ENCODE results near the gene SND1.

The SND1 gene

GRCh38 chr7:128019288-128019687 lies 367.3 kb downstream of the SND1 start:
- H3K79me2 ChIP-seq (ENCODE audit: insufficient read depth, low read length) = no peaks in the 10 kb centered on the region
- TF ChIP-seq EZH2phosphoT487 (conservative IDR thresholded peaks at IDR 0.05; ENCODE audit: low read length) = no peak
- no peak for TF ChIP-seq CTCF (IDR thresholded peaks at IDR 0.05; ENCODE audit: insufficient read depth, low read length, poor library complexity, severe bottlenecking)
- H3K4me2 ChIP-seq (ENCODE audit: low read depth, low read length, poor library complexity, severe bottlenecking) = no peak overlapping the region
- no peak overlapping the region for H3K27ac ChIP-seq (ENCODE audit: low read depth, low read length)
- H3F3A ChIP-seq (ENCODE audit: insufficient read depth) = no peaks in the 10 kb centered on the region
- H3K27me3 ChIP-seq (ENCODE audit: low read length) = no peaks in the 10 kb centered on the region
- no peaks in the 10 kb centered on the region for H4K20me1 ChIP-seq (ENCODE audit: low read depth, low read length)
- H3K36me3 ChIP-seq (ENCODE audit: low read length) = no peaks in the 10 kb centered on the region
- no peak overlapping the region for H3K4me3 ChIP-seq (ENCODE audit: insufficient read depth, low read length, poor library complexity, severe bottlenecking)
- no peak overlapping the region for H2AFZ ChIP-seq (ENCODE audit: low read depth, low read length, severe bottlenecking)
- H3K9me3 ChIP-seq (ENCODE audit: insufficient read depth, low read length) = no peaks in the 10 kb centered on the region
- no peak overlapping the region for H3K9ac ChIP-seq (ENCODE audit: low read length)
- no peaks in the 10 kb centered on the region for H3K9me2 ChIP-seq (replicated peaks; ENCODE audit: insufficient read depth, low read length)

GRCh38 chr7:128020159-128020558 lies 368.2 kb downstream of the SND1 start:
- TF ChIP-seq EZH2phosphoT487 (conservative IDR thresholded peaks at IDR 0.05; ENCODE audit: low read length) (no peak), CTCF (IDR thresholded peaks at IDR 0.05; ENCODE audit: insufficient read depth, low read length, poor library complexity, severe bottlenecking) (peak; percentile 38)
- Histone ChIP-seq H3K79me2 (ENCODE audit: insufficient read depth, low read length) (no peaks in the 10 kb centered on the region), H3K27ac (ENCODE audit: low read depth, low read length) (no peak overlapping the region), H3K36me3 (ENCODE audit: low read length) (no peaks in the 10 kb centered on the region), H2AFZ (ENCODE audit: low read depth, low read length, severe bottlenecking) (no peak overlapping the region), H3K4me3 (ENCODE audit: insufficient read depth, low read length, poor library complexity, severe bottlenecking) (no peak overlapping the region), H3K27me3 (ENCODE audit: low read length) (no peaks in the 10 kb centered on the region), H3K9ac (ENCODE audit: low read length) (no peak overlapping the region), H3F3A (ENCODE audit: insufficient read depth) (no peaks in the 10 kb centered on the region), H3K9me3 (ENCODE audit: insufficient read depth, low read length) (no peaks in the 10 kb centered on the region), H4K20me1 (ENCODE audit: low read depth, low read length) (no peaks in the 10 kb centered on the region), H3K9me2 (replicated peaks; ENCODE audit: insufficient read depth, low read length) (no peaks in the 10 kb centered on the region), H3K4me2 (ENCODE audit: low read depth, low read length, poor library complexity, severe bottlenecking) (no peak overlapping the region)

- Histone ChIP-seq H3K9me2 (replicated peaks; ENCODE audit: insufficient read depth, low read length) (no peaks in the 10 kb centered on the region), H3K27ac (ENCODE audit: low read depth, low read length) (no peak overlapping the region), H2AFZ (ENCODE audit: low read depth, low read length, severe bottlenecking) (no peak overlapping the region), H3K4me2 (ENCODE audit: low read depth, low read length, poor library complexity, severe bottlenecking) (no peak overlapping the region), H3K9me3 (ENCODE audit: insufficient read depth, low read length) (no peaks in the 10 kb centered on the region), H3K79me2 (ENCODE audit: insufficient read depth, low read length) (no peaks in the 10 kb centered on the region), H4K20me1 (ENCODE audit: low read depth, low read length) (no peaks in the 10 kb centered on the region), H3F3A (ENCODE audit: insufficient read depth) (no peaks in the 10 kb centered on the region), H3K9ac (ENCODE audit: low read length) (no peak overlapping the region), H3K4me3 (ENCODE audit: insufficient read depth, low read length, poor library complexity, severe bottlenecking) (no peak overlapping the region), H3K27me3 (ENCODE audit: low read length) (no peaks in the 10 kb centered on the region), H3K36me3 (ENCODE audit: low read length) (no peaks in the 10 kb centered on the region)
- TF ChIP-seq CTCF (IDR thresholded peaks at IDR 0.05; ENCODE audit: insufficient read depth, low read length, poor library complexity, severe bottlenecking) (no peak), EZH2phosphoT487 (conservative IDR thresholded peaks at IDR 0.05; ENCODE audit: low read length) (no peak)
These were observed 369.4 kb downstream of the SND1 start for GRCh38 chr7:128021366-128021765.

Data from SU-DHL-6 (cell line).